ENCODE measurements around the gene MCMBP.
"Not testable (repeated sequence)": the region's sequence is repeated elsewhere in the genome, so short reads cannot be mapped to it uniquely, and the experiment has no call there.

DNA sequence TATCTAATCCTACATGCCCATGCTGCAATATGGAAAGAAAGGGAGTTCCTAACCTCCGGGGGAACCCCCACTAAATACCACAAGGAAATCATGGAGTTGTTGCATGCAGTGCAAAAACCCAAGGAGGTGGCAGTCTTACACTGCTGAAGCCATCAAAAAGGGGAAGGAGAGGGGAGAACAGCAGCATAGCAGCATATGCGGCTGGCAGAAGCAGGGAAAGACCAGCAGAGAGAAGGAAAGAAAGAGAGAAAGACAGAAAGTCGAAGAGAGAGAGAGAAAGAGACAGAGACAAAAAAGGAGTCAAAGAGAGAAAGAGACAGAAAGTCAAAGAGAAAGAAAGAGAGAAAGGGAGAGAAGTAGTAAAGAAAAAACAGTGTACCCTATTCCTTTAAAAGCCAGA is 16.1 kb upstream of the MCMBP start:
- not testable (repeated sequence) for TF ChIP-seq EZH2 (IDR thresholded peaks at IDR 0.05; ENCODE audit: insufficient read depth, poor library complexity, severe bottlenecking); EZH2phosphoT487 (IDR thresholded peaks at IDR 0.05; ENCODE audit: insufficient read depth, low read depth)
